ENCODE results near the gene HOXB9. TPM values are rescaled to one million over a fixed set of nuclear protein-coding genes. Genes with fewer than 3 reads are reported as not detected.
A peak's percentile ranks its signal among the peaks of the same experiment; 100 is the strongest.

Gene HOXB9
- total and polyA plus RNA-seq, 2 experiments from 2014 or later: not detected

GRCh38 chr17:48628649-48629410 lies 2.7 kb upstream of the HOXB9 start:
- Histone ChIP-seq H3K27ac (ENCODE audit: low read depth) (no peak overlapping the region), H3K9me2 (ENCODE audit: insufficient read depth) (no peaks in the 10 kb centered on the region), H3K4me2 (no peak overlapping the region), H3K4me1 (ENCODE audit: insufficient read depth) (peaks cover 35% of the 10 kb centered on the region), H4K20me1 (replicated peaks; ENCODE audit: insufficient read depth) (peaks cover 54% of the 10 kb centered on the region), H3F3A (replicated peaks; ENCODE audit: low read depth) (peaks cover 47% of the 10 kb centered on the region), H2AFZ (no peak overlapping the region), H3K79me2 (replicated peaks; ENCODE audit: insufficient read depth) (no peaks in the 10 kb centered on the region), H3K36me3 (ENCODE audit: insufficient read depth) (no peaks in the 10 kb centered on the region), H3K27me3 (ENCODE audit: insufficient read depth) (peaks cover 100% of the 10 kb centered on the region), H3K4me3 (no peak overlapping the region)
- Mint-ChIP-seq H3K4me3 (no peak overlapping the region), H3K27ac (no peak overlapping the region), H3K36me3 (ENCODE audit: low read depth) (no peaks in the 10 kb centered on the region; the same call in 2 of the 3 replicates), H3K27me3 (ENCODE audit: insufficient read depth, low read depth, poor library complexity) (peaks cover 97% of the 10 kb centered on the region), H3K4me1 (peaks cover 13% of the 10 kb centered on the region), H3K9me3 (no peaks in the 10 kb centered on the region; the same call in 1 of the 3 replicates)
- peak; percentile 75 for TF ChIP-seq EZH2 (IDR thresholded peaks at IDR 0.05; ENCODE audit: low read depth, unreplicated experiment)
- no peak for TF ChIP-seq REST (IDR thresholded peaks at IDR 0.05; ENCODE audit: unreplicated experiment)
- DNase-seq (ENCODE audit: low spot score) (no peak), ATAC-seq (no peak)

DNA sequence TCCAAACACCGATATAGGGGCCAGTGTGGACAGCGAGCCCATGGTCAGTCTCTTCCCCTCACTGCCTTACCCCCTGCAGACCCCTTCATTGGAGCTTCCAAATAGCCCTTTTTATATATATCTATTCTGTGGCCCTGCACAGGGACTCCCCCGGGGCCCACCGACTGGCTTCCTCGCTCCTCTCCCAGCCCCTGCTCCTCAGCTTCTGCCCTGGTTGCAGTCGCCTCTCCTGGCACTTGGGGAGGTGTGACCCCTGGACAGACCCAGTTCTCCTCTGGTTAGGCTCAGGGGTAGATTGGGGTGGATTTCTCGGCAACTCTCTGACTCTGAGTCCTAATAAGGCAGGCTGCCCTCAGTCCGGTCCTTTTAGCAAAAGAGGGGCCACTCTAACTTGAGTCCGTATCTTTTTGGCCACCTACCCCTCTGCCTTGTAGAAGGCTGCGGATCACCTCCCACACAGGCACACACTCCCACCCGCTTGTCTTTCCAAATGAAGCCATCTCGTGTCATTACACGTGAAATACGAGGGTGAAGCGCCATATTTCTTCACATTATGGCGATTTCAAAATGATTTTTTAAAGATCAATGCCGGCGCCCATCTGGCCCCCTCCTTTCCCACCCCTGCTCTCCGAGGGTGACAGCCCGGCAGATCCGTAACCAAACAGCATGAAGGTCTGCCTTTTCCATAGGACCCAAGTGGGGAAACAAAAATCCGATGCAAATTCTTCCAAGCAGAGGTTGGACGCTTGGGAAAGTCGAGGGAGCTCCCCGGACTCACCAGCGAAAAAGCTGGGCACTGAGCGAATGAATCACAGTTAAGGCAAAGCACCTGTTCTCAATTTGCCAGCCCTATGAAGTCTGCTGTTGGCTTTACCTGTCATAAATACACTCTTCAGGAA lies 1.7 kb upstream of the HOXB9 start:
- Histone ChIP-seq H2AFZ (no peak overlapping the region), H3K27ac (ENCODE audit: low read depth) (no peak overlapping the region), H3K9me2 (ENCODE audit: insufficient read depth) (no peaks in the 10 kb centered on the region), H3K36me3 (ENCODE audit: insufficient read depth) (no peaks in the 10 kb centered on the region), H3K4me3 (no peak overlapping the region), H3K4me1 (ENCODE audit: insufficient read depth) (peaks cover 31% of the 10 kb centered on the region), H4K20me1 (replicated peaks; ENCODE audit: insufficient read depth) (peaks cover 61% of the 10 kb centered on the region), H3K79me2 (replicated peaks; ENCODE audit: insufficient read depth) (no peaks in the 10 kb centered on the region), H3F3A (replicated peaks; ENCODE audit: low read depth) (peaks cover 43% of the 10 kb centered on the region), H3K27me3 (ENCODE audit: insufficient read depth) (peaks cover 100% of the 10 kb centered on the region), H3K4me2 (no peak overlapping the region)
- H3K36me3 Mint-ChIP-seq (ENCODE audit: low read depth): no peaks in the 10 kb centered on the region; the same call in 2 of the 3 replicates
- DNase-seq (ENCODE audit: low spot score): no peak
- no peaks in the 10 kb centered on the region; the same call in 1 of the 3 replicates for H3K9me3 Mint-ChIP-seq
- no peak overlapping the region for H3K27ac Mint-ChIP-seq
- H3K4me3 Mint-ChIP-seq: no peak overlapping the region
- ATAC-seq: no peak
- H3K4me1 Mint-ChIP-seq: peaks cover 13% of the 10 kb centered on the region
- no peak for TF ChIP-seq POLR2AphosphoS5 (IDR thresholded peaks at IDR 0.05; ENCODE audit: low read depth)
- no peak for TF ChIP-seq JUNB (IDR thresholded peaks at IDR 0.05; ENCODE audit: unreplicated experiment)
- TF ChIP-seq EZH2 (IDR thresholded peaks at IDR 0.05; ENCODE audit: low read depth, unreplicated experiment): peak; percentile 70
- no peak for TF ChIP-seq ZNF331 (CRISPR knock-in tag; IDR thresholded peaks at IDR 0.05; ENCODE audit: low read depth)
- H3K27me3 Mint-ChIP-seq (ENCODE audit: insufficient read depth, low read depth, poor library complexity): peaks cover 97% of the 10 kb centered on the region
